OCI-LY1 (cell line): ENCODE data around the gene PDHX.

Source experiments
- EZH2 ChIP-seq: fragments of 200-600 bp; sonication (generic), shearing (Covaris generic); IDR thresholded peaks from 2 replicates; pipeline ENCODE4 v1.8.0; 2017; ENCODE audit warnings: borderline replicate concordance, mixed run types, mild to moderate bottlenecking, antibody characterized with exemption, low read length, moderate library complexity, mixed read lengths
- TF ChIP-seq, protein P1 (sequence below): fragments of 200-600 bp; sonication (generic), shearing (Covaris generic); IDR thresholded peaks from 2 replicates; pipeline ENCODE4 v1.5.1; 2017; ENCODE audit warnings: mild to moderate bottlenecking, antibody characterized with exemption, low read length, moderate library complexity, mixed read lengths

DNA sequence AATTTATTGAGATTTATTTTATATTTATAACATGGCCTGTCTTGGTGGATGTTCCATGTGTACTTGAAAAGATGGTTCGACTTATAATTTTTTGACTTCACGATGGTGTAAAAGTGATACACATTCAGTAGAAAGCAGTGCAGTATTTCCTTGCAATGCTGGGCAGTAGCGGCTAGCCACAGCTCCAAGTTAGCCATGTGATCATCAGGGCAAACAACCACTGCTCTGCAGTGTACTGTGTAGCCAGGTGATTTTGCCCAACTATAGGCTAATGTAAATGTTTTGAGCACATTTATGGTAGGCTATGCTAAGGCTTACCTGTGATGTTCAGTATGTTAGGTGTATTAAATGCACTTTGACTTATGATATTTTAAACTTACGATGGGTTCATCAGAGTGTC is 52.4 kb downstream of the PDHX start:
- no peak for TF ChIP-seq EZH2
- TF ChIP-seq, protein P1, sequence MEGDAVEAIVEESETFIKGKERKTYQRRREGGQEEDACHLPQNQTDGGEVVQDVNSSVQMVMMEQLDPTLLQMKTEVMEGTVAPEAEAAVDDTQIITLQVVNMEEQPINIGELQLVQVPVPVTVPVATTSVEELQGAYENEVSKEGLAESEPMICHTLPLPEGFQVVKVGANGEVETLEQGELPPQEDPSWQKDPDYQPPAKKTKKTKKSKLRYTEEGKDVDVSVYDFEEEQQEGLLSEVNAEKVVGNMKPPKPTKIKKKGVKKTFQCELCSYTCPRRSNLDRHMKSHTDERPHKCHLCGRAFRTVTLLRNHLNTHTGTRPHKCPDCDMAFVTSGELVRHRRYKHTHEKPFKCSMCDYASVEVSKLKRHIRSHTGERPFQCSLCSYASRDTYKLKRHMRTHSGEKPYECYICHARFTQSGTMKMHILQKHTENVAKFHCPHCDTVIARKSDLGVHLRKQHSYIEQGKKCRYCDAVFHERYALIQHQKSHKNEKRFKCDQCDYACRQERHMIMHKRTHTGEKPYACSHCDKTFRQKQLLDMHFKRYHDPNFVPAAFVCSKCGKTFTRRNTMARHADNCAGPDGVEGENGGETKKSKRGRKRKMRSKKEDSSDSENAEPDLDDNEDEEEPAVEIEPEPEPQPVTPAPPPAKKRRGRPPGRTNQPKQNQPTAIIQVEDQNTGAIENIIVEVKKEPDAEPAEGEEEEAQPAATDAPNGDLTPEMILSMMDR, result no peak
